Mesendoderm (in vitro differentiated cells): Measurements from ENCODE around the gene PCDHGA8.
"Not testable (repeated sequence)": the region's sequence is repeated elsewhere in the genome, so short reads cannot be mapped to it uniquely, and the experiment has no call there.

ENCODE experiments used
- DNase-seq: peaks from one replicate; pipeline ENCODE4 v3.0.0; 2013
- H2AK5ac ChIP-seq: 2 replicates; pipeline ENCODE4 v1.6.1; 2013; ENCODE audit warnings: low read length, inconsistent platforms
- H2BK120ac ChIP-seq: 2 replicates; pipeline ENCODE4 v1.6.1; 2013; ENCODE audit warnings: low read depth, mild to moderate bottlenecking, low read length, moderate library complexity, mixed read lengths
- H2BK15ac ChIP-seq: replicated peaks from 2 replicates; pipeline ENCODE4 v1.6.1; 2013; ENCODE audit warnings: low read depth, mild to moderate bottlenecking, moderate library complexity
- H2BK5ac ChIP-seq: 2 replicates; pipeline ENCODE4 v1.6.1; 2013; ENCODE audit warnings: low read length, inconsistent platforms
- H3K18ac ChIP-seq: 2 replicates; pipeline ENCODE4 v1.6.1; 2013; ENCODE audit warnings: mild to moderate bottlenecking, low read length, mixed read lengths
- H3K23ac ChIP-seq: one replicate; pipeline ENCODE4 v1.6.1; 2013; ENCODE audit warnings: low read length
- H3K27ac ChIP-seq: 2 replicates; pipeline ENCODE4 v1.5.1; 2013; ENCODE audit warnings: low read depth, mild to moderate bottlenecking, inconsistent platforms, low read length, moderate library complexity
- H3K27me3 ChIP-seq: 2 replicates; pipeline ENCODE4 v1.6.1; 2013; ENCODE audit warnings: low read length, control low read depth, mild to moderate bottlenecking, inconsistent platforms; ENCODE audit not compliant: insufficient read depth, poor library complexity
- H3K36me3 ChIP-seq: 2 replicates; pipeline ENCODE4 v1.6.1; 2013; ENCODE audit warnings: low read length, inconsistent platforms; ENCODE audit not compliant: control insufficient read depth, insufficient read depth
- H3K4ac ChIP-seq: one replicate; pipeline ENCODE4 v1.6.1; 2013; ENCODE audit warnings: low read depth, mild to moderate bottlenecking, low read length, moderate library complexity
- H3K4me1 ChIP-seq: 2 replicates; pipeline ENCODE4 v1.6.1; 2013; ENCODE audit warnings: low read depth, low read length, inconsistent platforms; ENCODE audit not compliant: control insufficient read depth
- H3K4me2 ChIP-seq: 2 replicates; pipeline ENCODE4 v1.6.1; 2013; ENCODE audit warnings: low read length
- H3K4me3 ChIP-seq: 2 replicates; pipeline ENCODE4 v1.5.1; 2013; ENCODE audit warnings: mild to moderate bottlenecking, low read length
- H3K56ac ChIP-seq: one replicate; pipeline ENCODE4 v1.6.1; 2013; ENCODE audit warnings: low read length
- H3K79me1 ChIP-seq: 2 replicates; pipeline ENCODE4 v1.6.1; 2013; ENCODE audit warnings: low read length, inconsistent platforms
- H3K79me2 ChIP-seq: 2 replicates; pipeline ENCODE4 v1.6.1; 2013; ENCODE audit warnings: mild to moderate bottlenecking, low read length; ENCODE audit not compliant: control insufficient read depth, insufficient read depth
- H3K9ac ChIP-seq: 2 replicates; pipeline ENCODE4 v1.6.1; 2013; ENCODE audit warnings: low read length, inconsistent platforms
- H4K5ac ChIP-seq: one replicate; pipeline ENCODE4 v1.6.1; 2013; ENCODE audit warnings: low read length
- H4K8ac ChIP-seq: one replicate; pipeline ENCODE4 v1.6.1; 2013; ENCODE audit warnings: low read depth, mild to moderate bottlenecking, control low read depth, low read length, moderate library complexity
- WGBS: extraction: QIAGEN DNeasy Blood & Tissue Kit; methylation state at CpG from one replicate; pipeline ENCODE4 v1.1.7; 2013; ENCODE audit warnings: low lambda C conversion rate, missing lambda C conversion rate; ENCODE audit not compliant: insufficient coverage; ENCODE audit errors: extremely low coverage; 5-methylcytosine and 5-hydroxymethylcytosine counted together

PCDHGA8 gene

DNA sequence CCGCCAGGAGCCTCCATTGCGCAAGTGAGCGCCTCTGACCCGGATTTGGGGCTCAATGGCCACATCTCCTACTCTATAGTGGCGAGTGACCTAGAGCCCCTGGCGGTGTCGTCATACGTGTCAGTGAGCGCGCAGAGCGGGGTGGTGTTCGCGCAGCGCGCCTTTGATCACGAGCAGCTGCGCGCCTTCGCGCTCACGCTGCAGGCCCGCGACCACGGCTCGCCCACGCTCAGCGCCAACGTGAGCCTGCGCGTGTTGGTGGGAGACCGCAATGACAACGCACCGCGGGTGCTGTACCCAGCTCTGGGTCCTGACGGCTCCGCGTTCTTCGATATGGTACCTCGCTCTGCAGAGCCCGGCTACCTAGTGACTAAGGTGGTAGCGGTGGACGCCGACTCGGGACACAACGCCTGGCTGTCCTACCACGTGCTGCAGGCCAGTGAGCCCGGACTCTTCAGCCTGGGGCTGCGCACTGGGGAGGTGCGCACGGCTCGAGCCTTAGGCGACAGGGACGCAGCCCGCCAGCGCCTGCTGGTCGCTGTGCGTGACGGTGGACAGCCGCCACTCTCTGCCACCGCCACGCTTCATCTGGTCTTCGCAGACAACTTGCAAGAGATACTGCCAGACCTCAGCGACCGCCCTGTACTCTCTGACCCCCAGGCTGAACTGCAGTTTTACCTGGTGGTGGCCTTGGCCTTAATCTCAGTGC is 17.3 kb downstream of the PCDHGA8 start:
- no peak overlapping the region for H4K8ac ChIP-seq
- H4K5ac ChIP-seq: no peak overlapping the region
- no peak overlapping the region for H3K4me2 ChIP-seq
- no peak overlapping the region for H3K4ac ChIP-seq
- no peaks in the 10 kb centered on the region for H3K79me1 ChIP-seq
- H3K4me1 ChIP-seq: no peaks in the 10 kb centered on the region
- no peak for DNase-seq
- no peak overlapping the region for H2BK5ac ChIP-seq
- H3K27me3 ChIP-seq: no peaks in the 10 kb centered on the region
- no peak overlapping the region for H3K27ac ChIP-seq
- no peak overlapping the region for H3K18ac ChIP-seq
- H3K79me2 ChIP-seq: no peaks in the 10 kb centered on the region
- H2AK5ac ChIP-seq: no peak overlapping the region
- H3K23ac ChIP-seq: no peak overlapping the region
- no peaks in the 10 kb centered on the region for H3K36me3 ChIP-seq
- H3K56ac ChIP-seq: no peak overlapping the region
- no peak overlapping the region for H3K9ac ChIP-seq
- no peak overlapping the region for H3K4me3 ChIP-seq
- H2BK120ac ChIP-seq: no peak overlapping the region
- no CpG with 5 or more reads among the region's 64 CpGs for WGBS
- H2BK15ac ChIP-seq: no peak overlapping the region

DNA sequence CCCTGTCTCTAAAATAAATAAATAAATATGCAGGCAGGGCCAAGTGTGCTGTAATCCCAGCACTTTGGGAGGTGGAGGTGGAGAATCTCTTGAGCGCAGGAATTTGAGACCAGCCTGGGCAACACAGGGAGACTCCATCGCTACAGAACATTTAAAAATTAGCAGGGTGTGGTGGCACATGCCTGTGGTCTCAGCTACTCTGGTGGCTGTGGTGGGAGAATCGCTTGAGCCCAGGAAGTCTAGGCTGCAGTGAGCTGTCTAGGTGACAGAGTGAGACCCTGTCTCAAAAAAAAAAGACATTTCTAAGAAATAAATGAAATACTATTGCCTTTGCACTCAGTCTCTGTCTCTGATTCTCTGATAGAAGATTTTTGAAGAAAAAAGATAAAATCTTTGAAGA is 19.1 kb downstream of the PCDHGA8 start:
- no peak overlapping the region for H2BK120ac ChIP-seq

GRCh38 chr5:141412854-141413539 is 20.6 kb downstream of the PCDHGA8 start, which contains the start of gene PCDHGA10:
Gene PCDHGA10, plus strand, starts transcription at chr5:141412987. Its CDS starts 189 bp downstream, at chr5:141413176.
- no CpG with 5 or more reads among the region's 31 CpGs for WGBS
- H3K79me2 ChIP-seq: no peaks in the 10 kb centered on the region
- H3K4me1 ChIP-seq: no peaks in the 10 kb centered on the region
- H4K5ac ChIP-seq: no peak within 1 kb of the TSS
- H2AK5ac ChIP-seq: no peak within 1 kb of the TSS
- no peak within 1 kb of the TSS for H2BK5ac ChIP-seq
- H2BK120ac ChIP-seq: no peak within 1 kb of the TSS
- H3K4me2 ChIP-seq: peak within 1 kb of the TSS; percentile 37
- peak within 1 kb of the TSS; percentile 47 for H3K27ac ChIP-seq
- no peak within 1 kb of the TSS for H3K23ac ChIP-seq
- peak; percentile 87 for DNase-seq
- H3K9ac ChIP-seq: peak within 1 kb of the TSS; percentile 74
- H3K56ac ChIP-seq: peak within 1 kb of the TSS; percentile 81
- no peaks in the 10 kb centered on the region for H3K79me1 ChIP-seq
- no peak within 1 kb of the TSS for H3K18ac ChIP-seq
- H4K8ac ChIP-seq: no peak within 1 kb of the TSS
- H3K27me3 ChIP-seq: no peaks in the 10 kb centered on the region
- no peaks in the 10 kb centered on the region for H3K36me3 ChIP-seq
- H3K4me3 ChIP-seq: peak within 1 kb of the TSS; percentile 64
- no peak within 1 kb of the TSS for H2BK15ac ChIP-seq
- H3K4ac ChIP-seq: no peak within 1 kb of the TSS

More for the DNA sequence above, 19.1 kb downstream of the PCDHGA8 start:
- H3K27me3 ChIP-seq: no peaks in the 10 kb centered on the region
- no peak overlapping the region for H3K4ac ChIP-seq
- H2AK5ac ChIP-seq: no peak overlapping the region
- H3K56ac ChIP-seq: no peak overlapping the region
- no peak for DNase-seq
- H3K27ac ChIP-seq: no peak overlapping the region
- H2BK5ac ChIP-seq: no peak overlapping the region
- no CpG with 5 or more reads among the region's 3 CpGs for WGBS
- no peak overlapping the region for H2BK15ac ChIP-seq
- no peak overlapping the region for H3K9ac ChIP-seq
- no peak overlapping the region for H3K23ac ChIP-seq
- no peak overlapping the region for H3K4me2 ChIP-seq
- no peak overlapping the region for H3K18ac ChIP-seq
- no peaks in the 10 kb centered on the region for H3K36me3 ChIP-seq
- H3K79me2 ChIP-seq: no peaks in the 10 kb centered on the region
- no peak overlapping the region for H4K5ac ChIP-seq
- no peaks in the 10 kb centered on the region for H3K4me1 ChIP-seq
- no peaks in the 10 kb centered on the region for H3K79me1 ChIP-seq
- H4K8ac ChIP-seq: no peak overlapping the region
- H3K4me3 ChIP-seq: no peak overlapping the region

GRCh38 chr5:141413540-141414069 is 21.2 kb downstream of the PCDHGA8 start:
- H3K36me3 ChIP-seq: no peaks in the 10 kb centered on the region
- no peaks in the 10 kb centered on the region for H3K79me1 ChIP-seq
- H4K5ac ChIP-seq: no peak overlapping the region
- H4K8ac ChIP-seq: no peak overlapping the region
- H3K4me1 ChIP-seq: no peaks in the 10 kb centered on the region
- H2BK120ac ChIP-seq: no peak overlapping the region
- WGBS: no CpG with 5 or more reads among the region's 25 CpGs
- H3K9ac ChIP-seq: peak overlapping the region; percentile 74
- H2BK15ac ChIP-seq: no peak overlapping the region
- H3K56ac ChIP-seq: peak overlapping the region; percentile 81
- H2AK5ac ChIP-seq: no peak overlapping the region
- H3K27ac ChIP-seq: no peak overlapping the region
- H3K27me3 ChIP-seq: no peaks in the 10 kb centered on the region
- no peak overlapping the region for H3K23ac ChIP-seq
- H3K4me2 ChIP-seq: peak overlapping the region; percentile 28
- H3K18ac ChIP-seq: no peak overlapping the region
- H2BK5ac ChIP-seq: no peak overlapping the region
- peak; percentile 48 for DNase-seq
- H3K4ac ChIP-seq: no peak overlapping the region
- H3K4me3 ChIP-seq: peak overlapping the region; percentile 64
- H3K79me2 ChIP-seq: no peaks in the 10 kb centered on the region

GRCh38 chr5:141414548-141415274 is 22.3 kb downstream of the PCDHGA8 start:
- H4K8ac ChIP-seq, H3K4ac ChIP-seq, H2BK15ac ChIP-seq, H3K4me1 ChIP-seq, H3K23ac ChIP-seq, H3K56ac ChIP-seq, H3K79me2 ChIP-seq, H4K5ac ChIP-seq, H3K36me3 ChIP-seq, H3K18ac ChIP-seq, DNase-seq, H3K4me3 ChIP-seq, H2BK120ac ChIP-seq, H3K4me2 ChIP-seq, H3K27ac ChIP-seq, H3K9ac ChIP-seq, H3K79me1 ChIP-seq, H3K27me3 ChIP-seq, H2AK5ac ChIP-seq, H2BK5ac ChIP-seq: not testable (repeated sequence)
- no CpG with 5 or more reads among the region's 46 CpGs for WGBS
